NCI-H1105 (cell line): ENCODE data around the gene PCDHGB3.

ENCODE experiments used
- DNase-seq: peaks from one replicate; lab custom pipeline; 2025; lab: John Stamatoyannopoulos, UW

The PCDHGB3 gene

GRCh38 chr5:141419074-141419880 lies 49.2 kb downstream of the PCDHGB3 start:
- no peak for DNase-seq

GRCh38 chr5:141420855-141421488 lies 50.9 kb downstream of the PCDHGB3 start, which contains the start of gene PCDHGA11:
Gene PCDHGA11 (plus strand): TSS chr5:141421051. CDS start chr5:141421228, 177 bp downstream.
- no peak for DNase-seq

GRCh38 chr5:141421489-141421855 lies 51.4 kb downstream of the PCDHGB3 start:
- no peak for DNase-seq
